Measurements from ENCODE around the gene MORN1.
A peak's percentile ranks its signal among the peaks of the same experiment; 100 is the strongest.

MORN1 gene

DNA sequence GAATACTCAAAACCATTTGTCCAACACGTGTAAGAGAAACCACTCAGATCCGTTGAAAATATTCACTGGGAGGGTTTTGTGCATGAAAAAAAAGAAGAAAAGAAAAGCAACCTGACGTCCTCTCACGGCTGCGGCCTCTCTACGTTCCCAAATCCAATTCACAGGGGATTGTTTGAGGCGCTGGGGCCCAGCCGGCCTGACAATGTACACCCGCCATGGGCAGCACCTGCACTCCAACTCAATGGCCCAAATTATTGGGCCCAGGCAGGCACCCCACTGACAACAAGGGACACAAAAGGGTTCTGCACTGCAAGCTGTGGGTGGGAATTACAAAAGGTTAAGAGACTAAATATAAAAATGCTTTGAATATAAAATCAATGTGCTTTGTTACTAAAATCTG, 41.5 kb downstream of the MORN1 start:
- no peak for DNase-seq

DNA sequence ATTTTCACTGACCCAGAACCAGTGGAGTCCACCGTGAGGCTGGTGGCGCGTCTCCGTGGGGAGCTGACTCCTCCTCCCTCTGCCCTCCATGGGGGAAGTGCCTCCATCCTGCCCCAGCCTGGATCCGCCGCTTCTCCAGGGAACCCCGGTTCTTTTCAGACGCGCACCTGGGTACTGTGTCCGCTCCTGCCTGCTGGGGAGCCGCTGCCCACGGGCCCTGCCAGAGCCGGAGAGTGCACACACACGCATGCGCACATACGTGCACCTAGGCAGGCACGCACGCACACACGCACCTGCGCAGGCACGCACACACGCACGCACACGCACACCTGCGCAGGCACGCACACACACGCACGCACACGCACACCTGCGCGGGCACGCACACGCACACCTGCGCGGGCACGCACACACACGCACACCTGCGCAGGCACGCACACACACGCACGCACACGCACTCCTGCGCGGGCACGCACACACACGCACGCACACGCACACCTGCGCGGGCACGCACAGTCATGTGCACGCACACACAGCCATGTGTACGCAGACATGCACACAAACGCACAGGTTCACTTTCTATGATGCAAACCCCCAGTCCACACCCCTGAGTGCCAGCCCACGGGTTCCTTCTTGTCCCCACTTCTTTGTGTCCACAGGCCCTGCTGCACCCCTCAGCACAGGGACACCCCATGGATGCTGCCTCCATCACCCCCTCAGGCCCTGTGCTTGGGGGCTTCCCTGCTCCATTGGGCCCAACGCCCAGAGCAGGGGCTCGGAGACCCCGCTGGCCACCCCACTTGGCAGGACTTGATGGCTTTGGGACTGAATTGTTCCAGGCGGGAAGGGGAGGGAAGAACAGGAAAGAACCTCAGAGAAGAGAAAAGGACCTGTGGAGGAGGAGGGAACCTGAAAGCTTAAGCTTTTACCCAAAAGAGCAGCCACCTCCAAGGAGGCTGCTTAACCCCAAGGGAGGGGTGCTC, 42.7 kb downstream of the MORN1 start:
- DNase-seq: no peak

DNA sequence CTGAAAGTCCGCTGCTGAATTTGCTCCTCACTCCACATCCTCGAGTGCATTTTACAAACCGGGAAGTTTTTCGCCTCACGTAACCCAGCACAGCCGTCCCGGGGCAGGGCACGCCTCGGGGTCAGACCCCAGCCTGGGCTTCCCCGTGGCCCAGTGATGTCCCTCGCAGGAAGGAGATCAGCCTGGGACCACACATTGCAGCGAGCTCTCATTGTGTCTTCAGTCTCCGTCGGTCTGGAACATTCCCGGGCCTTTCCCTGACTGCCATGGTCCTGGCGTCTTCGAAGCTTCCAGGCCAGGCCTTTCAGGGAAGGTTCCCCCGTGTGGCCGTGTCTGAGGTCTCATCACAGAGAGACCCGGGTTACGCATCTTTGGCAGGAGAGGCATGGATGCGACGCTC, 43.5 kb downstream of the MORN1 start:
- DNase-seq: no peak

- no peak for DNase-seq
These were observed 44.0 kb downstream of the MORN1 start for GRCh38 chr1:2347409-2347785.

- no peak for DNase-seq
These were observed 44.5 kb downstream of the MORN1 start for GRCh38 chr1:2346691-2347408.

GRCh38 chr1:2345297-2346075, 45.9 kb downstream of the MORN1 start:
- DNase-seq: no peak

GRCh38 chr1:2344744-2345296, 46.5 kb downstream of the MORN1 start:
- DNase-seq: no peak

GRCh38 chr1:2344121-2344681, 47.2 kb downstream of the MORN1 start:
- peak; percentile 76 for DNase-seq

GRCh38 chr1:2343023-2343935, 48.1 kb downstream of the MORN1 start:
- no peak for DNase-seq

- DNase-seq: no peak
These were observed 48.9 kb downstream of the MORN1 start for GRCh38 chr1:2342384-2343022.

DNA sequence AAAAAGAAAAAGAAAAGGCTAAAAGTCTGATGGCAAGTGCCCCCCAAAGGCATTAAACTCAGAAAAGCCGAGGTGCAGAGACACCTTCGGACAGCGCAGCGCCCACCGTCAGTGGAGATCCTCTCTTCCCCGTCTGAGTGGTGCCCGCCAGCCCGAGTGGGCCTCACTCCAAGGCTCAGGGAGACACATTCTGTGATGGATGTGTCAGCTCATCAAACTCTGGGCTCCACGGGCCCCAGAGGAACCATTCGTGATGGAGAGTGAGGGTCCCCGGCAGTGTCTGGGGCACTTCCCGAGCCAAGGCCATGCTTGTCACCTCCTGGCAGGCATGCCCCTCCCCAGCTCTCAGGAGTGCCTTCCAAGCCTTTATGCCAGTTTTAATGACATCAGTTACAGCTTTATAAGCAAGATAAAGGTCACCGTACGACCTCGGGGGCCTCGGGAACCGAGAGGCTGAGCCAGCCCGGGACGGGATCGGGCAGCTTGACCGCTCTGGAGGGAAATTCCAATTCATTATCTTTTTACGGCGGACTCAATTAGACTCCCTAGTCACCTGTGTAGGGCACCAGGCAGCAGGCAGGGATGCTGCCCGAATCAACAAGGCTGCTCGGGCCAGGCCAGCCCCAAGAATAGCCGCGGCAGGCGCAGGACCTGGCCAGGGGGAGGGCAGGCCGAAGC, 49.5 kb downstream of the MORN1 start:
- DNase-seq: no peak

- DNase-seq: no peak
These were observed 50.5 kb downstream of the MORN1 start for GRCh38 chr1:2340918-2341254.

DNA sequence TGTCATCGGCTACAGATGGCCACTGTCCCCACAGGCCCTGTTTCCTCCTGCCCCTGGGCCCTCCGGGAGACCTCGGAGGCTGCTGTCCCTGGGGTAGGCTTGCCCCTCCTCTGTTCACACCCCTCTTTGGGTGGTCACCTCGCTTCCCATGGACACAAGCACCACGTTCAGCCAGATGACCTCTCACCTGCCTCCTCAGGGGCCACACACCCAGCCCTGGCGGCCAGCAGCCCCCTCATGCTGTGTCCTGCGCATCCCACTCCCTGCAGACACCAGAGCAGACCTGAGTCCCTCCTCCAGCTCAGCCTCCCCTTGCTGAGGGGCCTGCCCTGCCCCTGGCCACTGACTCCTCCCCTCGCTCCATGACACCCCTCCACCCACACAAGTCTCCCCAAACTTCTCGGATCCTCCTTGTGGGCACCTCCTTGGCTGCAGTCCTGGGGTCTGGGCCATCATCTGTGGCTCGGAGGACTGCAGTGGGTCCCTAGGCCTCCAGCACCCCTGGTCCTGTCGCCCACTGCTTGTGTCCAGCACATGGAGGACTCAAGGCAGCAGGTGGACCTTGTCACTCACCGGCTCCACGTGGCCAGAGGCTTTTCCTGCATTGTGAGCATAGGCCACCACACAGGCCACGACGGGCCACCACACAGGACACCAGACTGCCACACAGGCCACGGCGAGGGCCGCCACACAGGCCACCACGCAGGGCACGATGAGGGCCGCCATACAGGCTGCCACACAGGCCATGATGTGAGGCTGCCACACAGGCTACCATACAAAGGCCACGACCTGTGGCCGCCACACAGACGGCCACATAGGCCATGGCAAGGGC, 51.1 kb downstream of the MORN1 start:
- DNase-seq: no peak

- no peak for DNase-seq
These were observed 51.9 kb downstream of the MORN1 start for GRCh38 chr1:2339206-2340085.

DNA sequence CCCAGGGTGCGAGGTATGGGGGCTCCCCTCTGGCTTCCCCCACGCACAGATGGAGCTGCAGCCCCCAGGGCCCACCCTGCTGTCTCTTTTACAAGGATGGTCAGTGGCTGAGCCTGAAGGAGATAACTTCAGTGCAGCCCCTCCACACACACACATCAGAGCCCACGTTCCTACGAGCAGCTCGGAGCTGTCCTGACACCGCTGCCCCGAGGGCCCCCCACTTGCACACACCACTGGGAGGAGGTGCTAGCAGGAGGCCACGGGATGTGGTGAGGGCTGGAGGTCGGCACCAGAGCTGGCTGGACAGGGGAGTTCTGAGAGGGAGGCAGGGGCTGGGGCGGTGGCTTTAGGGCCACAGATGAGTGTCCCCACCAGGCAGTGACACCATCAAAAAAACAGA, 53.9 kb downstream of the MORN1 start:
- DNase-seq: no peak

DNA sequence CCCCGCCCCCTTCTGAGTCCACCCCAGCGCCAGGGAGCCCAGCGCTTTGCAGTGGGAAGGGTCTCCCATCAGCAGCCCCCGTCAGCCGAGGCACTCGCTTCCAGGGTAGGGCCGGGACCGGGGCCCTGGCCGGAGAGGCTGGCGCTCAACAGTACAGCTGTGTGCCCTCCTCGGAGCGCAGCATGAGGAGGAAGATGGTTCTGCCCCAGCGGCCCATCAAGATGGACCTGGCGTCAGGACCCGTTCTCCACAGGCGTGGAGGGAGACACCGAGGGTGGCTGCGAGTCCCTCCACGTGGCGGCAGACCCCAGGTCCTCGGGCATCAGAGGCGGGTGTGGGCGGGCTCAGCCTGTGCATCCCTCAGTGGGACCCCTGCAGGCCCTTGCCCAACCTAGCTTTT, 54.3 kb downstream of the MORN1 start:
- DNase-seq: no peak

GRCh38 chr1:2336499-2336898, 54.9 kb downstream of the MORN1 start:
- no peak for DNase-seq

- DNase-seq: no peak
These were observed 55.5 kb downstream of the MORN1 start for GRCh38 chr1:2335721-2336455.
